Measurements from ENCODE around the gene SOCS3.

SOCS3 gene, protein sequence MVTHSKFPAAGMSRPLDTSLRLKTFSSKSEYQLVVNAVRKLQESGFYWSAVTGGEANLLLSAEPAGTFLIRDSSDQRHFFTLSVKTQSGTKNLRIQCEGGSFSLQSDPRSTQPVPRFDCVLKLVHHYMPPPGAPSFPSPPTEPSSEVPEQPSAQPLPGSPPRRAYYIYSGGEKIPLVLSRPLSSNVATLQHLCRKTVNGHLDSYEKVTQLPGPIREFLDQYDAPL
- total RNA-seq: 435 to 883 (median 604) reads per million in 3 donors

- Histone ChIP-seq H3K27me3 (replicated peaks; ENCODE audit: control insufficient read depth, insufficient read depth, low read length, poor library complexity, severe bottlenecking) (no peaks in the 10 kb centered on the region), H3K27ac (ENCODE audit: insufficient read depth, low read length, poor library complexity, severe bottlenecking) (peak within 1 kb of the TSS; percentile 93), H3K36me3 (ENCODE audit: control insufficient read depth, insufficient read depth, low read length) (peaks cover 19% of the 10 kb centered on the region), H3K4me1 (ENCODE audit: control insufficient read depth, insufficient read depth, low read length, poor library complexity, severe bottlenecking) (peaks cover 42% of the 10 kb centered on the region), H3K4me3 (ENCODE audit: insufficient read depth, low read depth, low read length, poor library complexity, severe bottlenecking) (peak within 1 kb of the TSS; percentile 99), H3K9me3 (ENCODE audit: control insufficient read depth, low read length) (no peaks in the 10 kb centered on the region)
- peak; percentile 93 to 95 (median 95) for DNase-seq
These were observed at the start of gene SOCS3 for GRCh38 chr17:78359997-78360370. SOCS3 (minus strand) TSS chr17:78360077; CDS start chr17:78359095, 982 bp downstream.

- peaks cover 24% of the 10 kb centered on the region for H3K4me1 ChIP-seq (ENCODE audit: control insufficient read depth, insufficient read depth, low read length, poor library complexity, severe bottlenecking)
- DNase-seq: no peak
- H3K27me3 ChIP-seq (replicated peaks; ENCODE audit: control insufficient read depth, insufficient read depth, low read length, poor library complexity, severe bottlenecking): no peaks in the 10 kb centered on the region
- H3K27ac ChIP-seq (ENCODE audit: insufficient read depth, low read length, poor library complexity, severe bottlenecking): no peak overlapping the region
- no peaks in the 10 kb centered on the region for H3K9me3 ChIP-seq (ENCODE audit: control insufficient read depth, low read length)
- peaks cover 23% of the 10 kb centered on the region for H3K36me3 ChIP-seq (ENCODE audit: control insufficient read depth, insufficient read depth, low read length)
- H3K4me3 ChIP-seq (ENCODE audit: insufficient read depth, low read depth, low read length, poor library complexity, severe bottlenecking): no peak overlapping the region
These were observed 49.5 kb upstream of the SOCS3 start for GRCh38 chr17:78409191-78409928.

GRCh38 chr17:78408476-78409050 is 48.7 kb upstream of the SOCS3 start:
- Histone ChIP-seq H3K27me3 (replicated peaks; ENCODE audit: control insufficient read depth, insufficient read depth, low read length, poor library complexity, severe bottlenecking) (no peaks in the 10 kb centered on the region), H3K27ac (ENCODE audit: insufficient read depth, low read length, poor library complexity, severe bottlenecking) (no peak overlapping the region), H3K36me3 (ENCODE audit: control insufficient read depth, insufficient read depth, low read length) (peaks cover 31% of the 10 kb centered on the region), H3K9me3 (ENCODE audit: control insufficient read depth, low read length) (no peaks in the 10 kb centered on the region), H3K4me1 (ENCODE audit: control insufficient read depth, insufficient read depth, low read length, poor library complexity, severe bottlenecking) (peaks cover 16% of the 10 kb centered on the region), H3K4me3 (ENCODE audit: insufficient read depth, low read depth, low read length, poor library complexity, severe bottlenecking) (no peak overlapping the region)
- no peak for DNase-seq

GRCh38 chr17:78407387-78408000 is 47.6 kb upstream of the SOCS3 start:
- H3K27me3 ChIP-seq (replicated peaks; ENCODE audit: control insufficient read depth, insufficient read depth, low read length, poor library complexity, severe bottlenecking): no peaks in the 10 kb centered on the region
- H3K4me1 ChIP-seq (ENCODE audit: control insufficient read depth, insufficient read depth, low read length, poor library complexity, severe bottlenecking): peaks cover 5% of the 10 kb centered on the region
- no peaks in the 10 kb centered on the region for H3K9me3 ChIP-seq (ENCODE audit: control insufficient read depth, low read length)
- H3K4me3 ChIP-seq (ENCODE audit: insufficient read depth, low read depth, low read length, poor library complexity, severe bottlenecking): no peak overlapping the region
- peaks cover 40% of the 10 kb centered on the region for H3K36me3 ChIP-seq (ENCODE audit: control insufficient read depth, insufficient read depth, low read length)
- peak overlapping the region; percentile 36 for H3K27ac ChIP-seq (ENCODE audit: insufficient read depth, low read length, poor library complexity, severe bottlenecking)
- DNase-seq: no peak

DNA sequence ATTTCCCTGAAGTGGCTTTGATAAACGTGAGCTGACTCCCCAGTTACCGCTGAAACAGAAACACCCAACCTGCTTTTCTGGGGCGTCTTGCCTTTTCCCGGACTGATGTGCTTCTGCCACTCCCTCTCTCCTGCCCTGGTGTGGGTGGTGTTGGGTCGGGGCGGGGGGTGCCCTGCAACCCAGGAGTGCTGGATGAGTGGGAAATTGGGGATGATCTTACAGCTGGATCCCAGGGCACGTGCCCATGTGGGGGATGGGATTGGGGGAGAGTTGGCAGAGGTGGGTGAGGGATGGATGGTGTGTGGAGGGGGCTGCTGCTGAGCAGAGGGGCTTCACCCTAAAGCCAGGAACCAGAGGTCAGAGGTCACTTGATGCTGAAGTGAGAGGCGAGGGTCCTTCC is 47.0 kb upstream of the SOCS3 start:
- no peak for DNase-seq
- H3K27ac ChIP-seq (ENCODE audit: insufficient read depth, low read length, poor library complexity, severe bottlenecking): peak overlapping the region; percentile 36

GRCh38 chr17:78406396-78406795 is 46.5 kb upstream of the SOCS3 start:
- Histone ChIP-seq H3K36me3 (ENCODE audit: control insufficient read depth, insufficient read depth, low read length) (peaks cover 48% of the 10 kb centered on the region), H3K27ac (ENCODE audit: insufficient read depth, low read length, poor library complexity, severe bottlenecking) (no peak overlapping the region), H3K4me3 (ENCODE audit: insufficient read depth, low read depth, low read length, poor library complexity, severe bottlenecking) (no peak overlapping the region), H3K4me1 (ENCODE audit: control insufficient read depth, insufficient read depth, low read length, poor library complexity, severe bottlenecking) (peaks cover 4% of the 10 kb centered on the region), H3K27me3 (replicated peaks; ENCODE audit: control insufficient read depth, insufficient read depth, low read length, poor library complexity, severe bottlenecking) (no peaks in the 10 kb centered on the region), H3K9me3 (ENCODE audit: control insufficient read depth, low read length) (no peaks in the 10 kb centered on the region)
- no peak for DNase-seq

More for the DNA sequence above, 47.0 kb upstream of the SOCS3 start:
- H3K9me3 ChIP-seq (ENCODE audit: control insufficient read depth, low read length): no peaks in the 10 kb centered on the region
- peaks cover 4% of the 10 kb centered on the region for H3K4me1 ChIP-seq (ENCODE audit: control insufficient read depth, insufficient read depth, low read length, poor library complexity, severe bottlenecking)
- peaks cover 43% of the 10 kb centered on the region for H3K36me3 ChIP-seq (ENCODE audit: control insufficient read depth, insufficient read depth, low read length)
- no peaks in the 10 kb centered on the region for H3K27me3 ChIP-seq (replicated peaks; ENCODE audit: control insufficient read depth, insufficient read depth, low read length, poor library complexity, severe bottlenecking)
- no peak overlapping the region for H3K4me3 ChIP-seq (ENCODE audit: insufficient read depth, low read depth, low read length, poor library complexity, severe bottlenecking)

GRCh38 chr17:78403822-78404221 is 43.9 kb upstream of the SOCS3 start:
- Histone ChIP-seq H3K9me3 (ENCODE audit: control insufficient read depth, low read length) (no peaks in the 10 kb centered on the region), H3K4me3 (ENCODE audit: insufficient read depth, low read depth, low read length, poor library complexity, severe bottlenecking) (no peak overlapping the region), H3K36me3 (ENCODE audit: control insufficient read depth, insufficient read depth, low read length) (peaks cover 70% of the 10 kb centered on the region), H3K27me3 (replicated peaks; ENCODE audit: control insufficient read depth, insufficient read depth, low read length, poor library complexity, severe bottlenecking) (no peaks in the 10 kb centered on the region), H3K4me1 (ENCODE audit: control insufficient read depth, insufficient read depth, low read length, poor library complexity, severe bottlenecking) (peaks cover 4% of the 10 kb centered on the region), H3K27ac (ENCODE audit: insufficient read depth, low read length, poor library complexity, severe bottlenecking) (no peak overlapping the region)
- no peak for DNase-seq

GRCh38 chr17:78401891-78402290 is 42.0 kb upstream of the SOCS3 start:
- no peak for DNase-seq
- H3K4me1 ChIP-seq (ENCODE audit: control insufficient read depth, insufficient read depth, low read length, poor library complexity, severe bottlenecking): no peaks in the 10 kb centered on the region
- H3K36me3 ChIP-seq (ENCODE audit: control insufficient read depth, insufficient read depth, low read length): peaks cover 81% of the 10 kb centered on the region
- no peaks in the 10 kb centered on the region for H3K9me3 ChIP-seq (ENCODE audit: control insufficient read depth, low read length)
- H3K27me3 ChIP-seq (replicated peaks; ENCODE audit: control insufficient read depth, insufficient read depth, low read length, poor library complexity, severe bottlenecking): no peaks in the 10 kb centered on the region
- H3K4me3 ChIP-seq (ENCODE audit: insufficient read depth, low read depth, low read length, poor library complexity, severe bottlenecking): no peak overlapping the region
- H3K27ac ChIP-seq (ENCODE audit: insufficient read depth, low read length, poor library complexity, severe bottlenecking): no peak overlapping the region

- Histone ChIP-seq H3K27ac (ENCODE audit: insufficient read depth, low read length, poor library complexity, severe bottlenecking) (no peak overlapping the region), H3K4me3 (ENCODE audit: insufficient read depth, low read depth, low read length, poor library complexity, severe bottlenecking) (no peak overlapping the region), H3K27me3 (replicated peaks; ENCODE audit: control insufficient read depth, insufficient read depth, low read length, poor library complexity, severe bottlenecking) (no peaks in the 10 kb centered on the region), H3K36me3 (ENCODE audit: control insufficient read depth, insufficient read depth, low read length) (peaks cover 87% of the 10 kb centered on the region), H3K9me3 (ENCODE audit: control insufficient read depth, low read length) (no peaks in the 10 kb centered on the region), H3K4me1 (ENCODE audit: control insufficient read depth, insufficient read depth, low read length, poor library complexity, severe bottlenecking) (no peaks in the 10 kb centered on the region)
- DNase-seq: no peak
These were observed 41.4 kb upstream of the SOCS3 start for GRCh38 chr17:78401246-78401645.

Data from effector memory CD4-positive, alpha-beta T cell (primary cell).